ENCODE data around the gene AGAP1.

Gene AGAP1

GRCh38 chr2:235685024-235685721, 191.3 kb downstream of the AGAP1 start:
- no peaks in the 10 kb centered on the region for H3K27me3 ChIP-seq (ENCODE audit: control insufficient read depth, insufficient read depth, low read length)
- no peak for DNase-seq (ENCODE audit: low read depth, low spot score)
- H3K36me3 ChIP-seq (ENCODE audit: control insufficient read depth, insufficient read depth, low read length), result no peaks in the 10 kb centered on the region
- no peak overlapping the region for H3K27ac ChIP-seq (ENCODE audit: low read length)
- H3K4me1 ChIP-seq (ENCODE audit: control insufficient read depth, insufficient read depth, low read length), result no peaks in the 10 kb centered on the region; the same call in 1 of the 2 replicates
- H3K4me3 ChIP-seq (ENCODE audit: low read length), result no peak overlapping the region
- WGBS (ENCODE audit: insufficient coverage, insufficient read length), result no CpG with 5 or more reads among the region's 10 CpGs
- H3K9me3 ChIP-seq (ENCODE audit: control insufficient read depth, insufficient read depth, low read length), result no peaks in the 10 kb centered on the region

- WGBS (ENCODE audit: insufficient coverage, insufficient read length), result no CpG with 5 or more reads among the region's 26 CpGs
- Histone ChIP-seq H3K27ac (ENCODE audit: low read length) (no peak overlapping the region), H3K4me3 (ENCODE audit: low read length) (no peak overlapping the region), H3K36me3 (ENCODE audit: control insufficient read depth, insufficient read depth, low read length) (no peaks in the 10 kb centered on the region), H3K4me1 (ENCODE audit: control insufficient read depth, insufficient read depth, low read length) (peaks cover 2% of the 10 kb centered on the region; the same call in 1 of the 2 replicates), H3K27me3 (ENCODE audit: control insufficient read depth, insufficient read depth, low read length) (no peaks in the 10 kb centered on the region), H3K9me3 (ENCODE audit: control insufficient read depth, insufficient read depth, low read length) (no peaks in the 10 kb centered on the region)
- no peak for DNase-seq (ENCODE audit: low read depth, low spot score)
These were observed 194.9 kb downstream of the AGAP1 start for GRCh38 chr2:235688511-235689426.

GRCh38 chr2:235689427-235689853, 195.6 kb downstream of the AGAP1 start:
- no CpG with 5 or more reads among the region's 4 CpGs for WGBS (ENCODE audit: insufficient coverage, insufficient read length)
- H3K9me3 ChIP-seq (ENCODE audit: control insufficient read depth, insufficient read depth, low read length), result no peaks in the 10 kb centered on the region
- DNase-seq (ENCODE audit: low read depth, low spot score), result no peak
- H3K27ac ChIP-seq (ENCODE audit: low read length), result no peak overlapping the region
- no peak overlapping the region for H3K4me3 ChIP-seq (ENCODE audit: low read length)
- H3K4me1 ChIP-seq (ENCODE audit: control insufficient read depth, insufficient read depth, low read length), result peaks cover 2% of the 10 kb centered on the region; the same call in 1 of the 2 replicates
- no peaks in the 10 kb centered on the region for H3K36me3 ChIP-seq (ENCODE audit: control insufficient read depth, insufficient read depth, low read length)
- no peaks in the 10 kb centered on the region for H3K27me3 ChIP-seq (ENCODE audit: control insufficient read depth, insufficient read depth, low read length)

GRCh38 chr2:235690082-235690808, 196.4 kb downstream of the AGAP1 start:
- no peaks in the 10 kb centered on the region for H3K36me3 ChIP-seq (ENCODE audit: control insufficient read depth, insufficient read depth, low read length)
- no peaks in the 10 kb centered on the region for H3K9me3 ChIP-seq (ENCODE audit: control insufficient read depth, insufficient read depth, low read length)
- no CpG with 5 or more reads among the region's 9 CpGs for WGBS (ENCODE audit: insufficient coverage, insufficient read length)
- no peak overlapping the region for H3K27ac ChIP-seq (ENCODE audit: low read length)
- H3K27me3 ChIP-seq (ENCODE audit: control insufficient read depth, insufficient read depth, low read length), result no peaks in the 10 kb centered on the region
- no peak overlapping the region for H3K4me3 ChIP-seq (ENCODE audit: low read length)
- H3K4me1 ChIP-seq (ENCODE audit: control insufficient read depth, insufficient read depth, low read length), result peaks cover 2% of the 10 kb centered on the region; the same call in 1 of the 2 replicates
- no peak for DNase-seq (ENCODE audit: low read depth, low spot score)

- H3K4me3 ChIP-seq (ENCODE audit: low read length), result no peak overlapping the region
- no peak for DNase-seq (ENCODE audit: low read depth, low spot score)
- no peaks in the 10 kb centered on the region for H3K9me3 ChIP-seq (ENCODE audit: control insufficient read depth, insufficient read depth, low read length)
- peaks cover 2% of the 10 kb centered on the region; the same call in 1 of the 2 replicates for H3K4me1 ChIP-seq (ENCODE audit: control insufficient read depth, insufficient read depth, low read length)
- no CpG with 5 or more reads among the region's 14 CpGs for WGBS (ENCODE audit: insufficient coverage, insufficient read length)
- no peaks in the 10 kb centered on the region for H3K36me3 ChIP-seq (ENCODE audit: control insufficient read depth, insufficient read depth, low read length)
- no peak overlapping the region for H3K27ac ChIP-seq (ENCODE audit: low read length)
- H3K27me3 ChIP-seq (ENCODE audit: control insufficient read depth, insufficient read depth, low read length), result no peaks in the 10 kb centered on the region
These were observed 197.1 kb downstream of the AGAP1 start for GRCh38 chr2:235690809-235691450.

GRCh38 chr2:235692076-235692475, 198.2 kb downstream of the AGAP1 start:
- DNase-seq (ENCODE audit: low read depth, low spot score), result no peak
- Histone ChIP-seq H3K27me3 (ENCODE audit: control insufficient read depth, insufficient read depth, low read length) (no peaks in the 10 kb centered on the region), H3K4me1 (ENCODE audit: control insufficient read depth, insufficient read depth, low read length) (peaks cover 2% of the 10 kb centered on the region; the same call in 1 of the 2 replicates), H3K36me3 (ENCODE audit: control insufficient read depth, insufficient read depth, low read length) (no peaks in the 10 kb centered on the region), H3K9me3 (ENCODE audit: control insufficient read depth, insufficient read depth, low read length) (no peaks in the 10 kb centered on the region), H3K27ac (ENCODE audit: low read length) (no peak overlapping the region), H3K4me3 (ENCODE audit: low read length) (no peak overlapping the region)
- WGBS (ENCODE audit: insufficient coverage, insufficient read length), result no CpG with 5 or more reads among the region's 10 CpGs

- DNase-seq (ENCODE audit: low read depth, low spot score), result no peak
- Histone ChIP-seq H3K27me3 (ENCODE audit: control insufficient read depth, insufficient read depth, low read length) (no peaks in the 10 kb centered on the region), H3K4me3 (ENCODE audit: low read length) (no peak overlapping the region), H3K4me1 (ENCODE audit: control insufficient read depth, insufficient read depth, low read length) (peaks cover 3% of the 10 kb centered on the region; the same call in 1 of the 2 replicates), H3K27ac (ENCODE audit: low read length) (no peak overlapping the region), H3K9me3 (ENCODE audit: control insufficient read depth, insufficient read depth, low read length) (no peaks in the 10 kb centered on the region), H3K36me3 (ENCODE audit: control insufficient read depth, insufficient read depth, low read length) (no peaks in the 10 kb centered on the region)
- no CpG with 5 or more reads among the region's 15 CpGs for WGBS (ENCODE audit: insufficient coverage, insufficient read length)
These were observed 198.9 kb downstream of the AGAP1 start for GRCh38 chr2:235692671-235693171.

- Histone ChIP-seq H3K27ac (ENCODE audit: low read length) (no peak overlapping the region), H3K36me3 (ENCODE audit: control insufficient read depth, insufficient read depth, low read length) (no peaks in the 10 kb centered on the region), H3K4me1 (ENCODE audit: control insufficient read depth, insufficient read depth, low read length) (peaks cover 3% of the 10 kb centered on the region; the same call in 1 of the 2 replicates), H3K27me3 (ENCODE audit: control insufficient read depth, insufficient read depth, low read length) (no peaks in the 10 kb centered on the region), H3K9me3 (ENCODE audit: control insufficient read depth, insufficient read depth, low read length) (no peaks in the 10 kb centered on the region), H3K4me3 (ENCODE audit: low read length) (no peak overlapping the region)
- WGBS (ENCODE audit: insufficient coverage, insufficient read length), result no CpG with 5 or more reads among the region's 10 CpGs
- DNase-seq (ENCODE audit: low read depth, low spot score), result no peak
These were observed 199.4 kb downstream of the AGAP1 start for GRCh38 chr2:235693279-235693678.

GRCh38 chr2:235694721-235695601, 201.1 kb downstream of the AGAP1 start:
- WGBS (ENCODE audit: insufficient coverage, insufficient read length), result no CpG with 5 or more reads among the region's 17 CpGs
- DNase-seq (ENCODE audit: low read depth, low spot score), result no peak
- Histone ChIP-seq H3K4me1 (ENCODE audit: control insufficient read depth, insufficient read depth, low read length) (peaks cover 5% of the 10 kb centered on the region; the same call in 1 of the 2 replicates), H3K27ac (ENCODE audit: low read length) (no peak overlapping the region), H3K9me3 (ENCODE audit: control insufficient read depth, insufficient read depth, low read length) (no peaks in the 10 kb centered on the region), H3K4me3 (ENCODE audit: low read length) (no peak overlapping the region), H3K27me3 (ENCODE audit: control insufficient read depth, insufficient read depth, low read length) (no peaks in the 10 kb centered on the region), H3K36me3 (ENCODE audit: control insufficient read depth, insufficient read depth, low read length) (no peaks in the 10 kb centered on the region)

All from iPS DF 6.9 (cell line).